ENCODE measurements around the gene RUFY3. TPM values are rescaled to one million over a fixed set of nuclear protein-coding genes. Genes with fewer than 3 reads are reported as not detected.
A peak's percentile ranks its signal among the peaks of the same experiment; 100 is the strongest.
"Not testable (repeated sequence)": the region's sequence is repeated elsewhere in the genome, so short reads cannot be mapped to it uniquely, and the experiment has no call there.

Gene RUFY3
- polyA plus RNA-seq, 3 donors: 102 to 205 (median 113) TPM

DNA sequence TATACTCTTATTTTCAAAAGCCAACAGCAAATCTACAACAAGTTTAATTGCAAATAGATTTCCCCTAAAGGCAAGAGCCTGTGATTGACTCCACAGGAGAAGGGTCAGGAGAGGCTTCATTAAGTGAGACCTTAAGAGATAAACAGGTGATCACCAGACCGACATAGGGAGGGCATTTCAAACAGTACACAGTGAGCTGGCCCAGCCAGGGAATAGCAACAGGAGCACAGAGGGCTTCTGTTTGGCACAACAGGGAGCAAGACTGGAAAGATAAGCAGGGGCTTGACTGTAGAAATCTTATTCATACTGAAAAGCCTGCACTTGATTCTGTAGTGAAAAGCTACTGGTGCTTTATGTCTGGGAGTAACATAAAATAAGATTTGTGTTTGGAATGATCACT is 3.9 kb downstream of the RUFY3 start:
- no peak for DNase-seq (ENCODE audit: extremely low read depth in 1 of 11, low read depth in 9 of 11, low spot score in 4 of 11)

DNA sequence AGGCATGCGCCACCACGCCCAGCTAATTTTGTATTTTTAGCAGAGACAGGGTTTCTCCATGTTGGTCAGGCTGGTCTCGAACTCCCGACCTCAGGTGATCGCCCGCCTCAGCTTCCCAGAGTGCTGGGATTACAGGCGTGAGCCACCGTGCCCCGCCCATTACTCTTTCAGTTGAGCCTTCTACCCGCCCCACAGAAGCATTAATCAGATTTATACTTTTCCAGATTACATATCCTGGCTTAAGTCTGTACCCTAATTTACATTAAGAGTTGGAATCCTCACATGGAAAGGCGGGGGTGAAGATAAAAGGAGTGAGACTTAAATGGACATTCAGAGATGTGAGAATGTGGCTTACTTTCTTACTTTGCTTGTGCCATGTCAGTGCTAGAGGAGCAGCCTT is 4.8 kb downstream of the RUFY3 start:
- DNase-seq (ENCODE audit: extremely low read depth in 1 of 11, low read depth in 9 of 11, low spot score in 4 of 11): not testable (repeated sequence)

DNA sequence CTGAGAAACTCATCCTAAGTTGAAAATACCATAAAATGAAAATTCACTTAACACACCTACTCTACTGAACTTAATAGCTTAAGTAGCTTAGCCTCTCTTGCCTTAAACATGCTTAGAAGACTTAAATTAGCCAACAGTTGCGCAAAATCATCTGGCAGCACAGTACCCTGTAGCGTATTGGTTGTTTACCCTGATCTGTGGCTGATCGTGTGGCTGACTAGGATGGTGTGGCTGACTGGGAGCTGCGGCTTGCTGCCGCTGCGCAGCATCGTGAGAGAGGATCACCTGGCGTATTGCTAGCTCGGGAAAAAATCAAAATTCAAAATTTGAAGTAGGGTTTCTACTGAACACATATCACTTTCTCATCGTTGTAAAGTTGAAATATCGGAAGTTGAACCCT is 6.3 kb downstream of the RUFY3 start:
- no peak for DNase-seq (ENCODE audit: extremely low read depth in 1 of 11, low read depth in 9 of 11, low spot score in 4 of 11)

DNA sequence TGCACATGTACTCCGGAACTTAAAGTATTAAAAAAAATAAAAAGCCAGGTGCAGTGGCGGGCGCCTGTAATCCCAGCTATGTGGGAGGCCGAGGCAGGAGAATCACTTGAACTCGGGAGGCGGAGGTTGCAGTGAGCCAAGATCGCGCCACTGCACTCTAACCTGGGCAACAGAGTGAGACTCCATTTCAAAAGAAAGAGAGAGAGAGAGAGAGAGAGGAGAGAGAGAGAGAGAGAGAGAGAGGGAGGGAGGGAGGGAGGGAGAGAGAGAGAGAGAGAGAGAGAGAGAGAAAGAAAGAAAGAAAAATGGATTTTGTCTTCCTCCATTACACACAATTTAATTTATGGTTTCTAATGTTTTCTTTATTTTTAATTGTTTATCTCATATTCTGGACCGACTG is 11.1 kb downstream of the RUFY3 start:
- DNase-seq (ENCODE audit: extremely low read depth in 1 of 11, low read depth in 9 of 11, low spot score in 4 of 11): not testable (repeated sequence)

DNA sequence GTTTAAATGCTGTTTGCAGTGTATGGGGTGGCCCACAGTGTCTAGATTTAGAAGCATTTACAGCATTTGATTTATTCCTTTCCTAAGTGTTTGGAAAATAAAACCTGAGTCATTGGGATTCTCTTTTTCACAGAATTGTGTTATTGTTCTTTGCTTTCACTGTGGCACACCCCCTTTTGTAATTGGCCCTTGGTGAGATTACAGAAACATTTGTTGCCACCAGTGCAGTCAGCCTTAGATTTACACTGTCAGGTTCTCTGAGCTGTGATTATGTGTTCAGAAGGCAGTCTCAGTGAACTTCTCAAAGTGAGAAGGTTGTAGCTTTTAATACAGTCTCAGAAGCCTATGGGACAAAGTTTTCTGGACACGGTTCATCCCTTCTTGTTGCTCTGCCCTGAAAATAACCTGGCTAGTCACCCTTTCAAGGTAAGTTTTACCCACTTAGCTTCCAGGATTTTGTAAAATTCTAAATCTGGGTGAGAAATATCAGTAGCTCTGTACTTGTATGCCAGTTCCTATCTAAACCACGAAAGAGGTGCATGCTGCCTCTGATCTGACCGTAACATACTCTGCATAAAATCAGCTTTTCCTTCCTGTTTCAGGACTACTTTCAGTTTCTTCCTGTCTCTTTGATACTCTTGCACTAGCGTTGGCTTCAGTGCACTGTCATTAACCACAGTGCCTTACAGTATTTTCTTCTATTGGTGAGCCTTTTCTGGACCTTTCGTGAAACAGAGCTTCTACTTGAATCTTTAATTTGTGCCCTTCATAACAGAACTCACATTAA is 12.6 kb downstream of the RUFY3 start:
- peak in 2 of 11 donors; percentile 29 to 30 for DNase-seq (ENCODE audit: extremely low read depth in 1 of 11, low read depth in 9 of 11, low spot score in 4 of 11)

DNA sequence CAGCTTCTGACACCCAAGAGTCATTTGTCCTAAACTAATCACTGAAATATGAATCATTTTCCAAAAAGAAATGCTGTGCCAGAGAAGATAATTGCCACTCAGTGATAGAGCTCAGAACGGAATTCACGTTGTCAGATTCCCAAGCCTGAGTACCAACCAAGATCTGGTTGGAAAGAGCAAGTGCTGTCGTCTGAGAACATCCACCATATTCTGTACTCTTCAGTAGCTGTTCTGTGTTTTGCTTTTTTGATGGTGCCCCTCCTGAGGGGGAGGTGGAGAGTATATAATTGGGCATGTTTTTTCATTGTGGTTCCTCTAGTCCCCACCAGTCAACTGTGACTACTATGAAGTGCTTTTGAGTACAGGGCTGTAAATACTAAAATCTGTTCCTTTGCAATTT is 13.2 kb downstream of the RUFY3 start:
- DNase-seq (ENCODE audit: extremely low read depth in 1 of 11, low read depth in 9 of 11, low spot score in 4 of 11): no peak

DNA sequence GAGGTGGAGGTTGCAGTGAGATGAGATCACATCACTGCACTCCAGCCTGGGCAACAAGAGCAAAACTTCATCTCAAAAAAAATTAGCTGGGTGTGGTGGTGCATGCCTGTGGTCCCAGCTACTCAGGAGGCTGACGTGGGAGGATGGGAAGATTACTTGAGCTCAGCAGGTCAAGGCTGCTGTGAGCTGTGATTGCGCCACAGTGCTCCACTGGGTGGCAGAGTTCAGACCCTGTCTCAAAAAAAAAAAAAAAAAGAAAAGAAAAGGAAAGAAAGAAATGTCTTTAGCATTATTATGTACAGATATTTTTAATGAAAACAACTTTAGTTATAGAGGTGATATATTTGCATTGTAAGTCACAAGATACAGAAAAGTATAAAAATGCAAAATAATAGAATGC is 14.2 kb downstream of the RUFY3 start:
- not testable (repeated sequence) for DNase-seq (ENCODE audit: extremely low read depth in 1 of 11, low read depth in 9 of 11, low spot score in 4 of 11)

DNA sequence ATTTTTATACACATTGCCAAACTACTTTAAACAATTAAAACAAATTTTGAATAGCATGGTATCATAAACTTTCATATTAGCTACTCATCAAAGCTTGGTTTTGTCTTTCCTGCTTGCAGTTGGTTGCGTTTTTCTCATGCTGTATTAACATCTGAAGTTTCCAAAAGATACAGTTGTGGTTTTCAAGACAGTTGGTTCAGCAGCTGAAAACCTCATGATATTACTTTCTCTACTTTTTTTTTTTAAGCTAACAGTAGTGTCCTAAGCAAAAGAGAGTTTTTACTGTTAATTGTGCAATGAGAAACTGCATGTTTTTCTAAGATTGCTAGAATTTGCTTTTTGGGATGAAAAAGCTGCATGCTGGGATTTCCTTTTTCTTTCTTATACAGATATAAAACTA is 15.2 kb downstream of the RUFY3 start:
- DNase-seq (ENCODE audit: extremely low read depth in 1 of 11, low read depth in 9 of 11, low spot score in 4 of 11): no peak

DNA sequence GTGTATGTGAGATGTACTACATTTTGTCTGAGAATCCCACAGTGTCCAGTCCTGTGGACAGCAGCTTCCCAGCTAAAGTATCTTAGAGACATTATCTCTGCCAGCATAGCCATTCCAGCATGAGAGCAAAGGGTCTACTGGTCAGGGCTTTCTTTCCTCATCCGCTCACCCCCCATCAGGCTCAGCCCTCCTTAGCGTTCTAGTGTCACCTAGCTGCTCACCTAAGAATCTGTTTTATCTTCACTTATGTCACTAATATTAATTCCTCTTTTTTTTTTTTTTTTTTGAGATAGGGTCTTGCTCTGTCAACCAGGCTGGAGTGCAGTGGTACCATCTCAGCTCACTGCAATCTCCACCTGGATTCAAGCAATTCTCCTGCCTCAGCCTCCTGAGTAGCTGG is 15.6 kb downstream of the RUFY3 start:
- DNase-seq (ENCODE audit: extremely low read depth in 1 of 11, low read depth in 9 of 11, low spot score in 4 of 11): no peak

DNA sequence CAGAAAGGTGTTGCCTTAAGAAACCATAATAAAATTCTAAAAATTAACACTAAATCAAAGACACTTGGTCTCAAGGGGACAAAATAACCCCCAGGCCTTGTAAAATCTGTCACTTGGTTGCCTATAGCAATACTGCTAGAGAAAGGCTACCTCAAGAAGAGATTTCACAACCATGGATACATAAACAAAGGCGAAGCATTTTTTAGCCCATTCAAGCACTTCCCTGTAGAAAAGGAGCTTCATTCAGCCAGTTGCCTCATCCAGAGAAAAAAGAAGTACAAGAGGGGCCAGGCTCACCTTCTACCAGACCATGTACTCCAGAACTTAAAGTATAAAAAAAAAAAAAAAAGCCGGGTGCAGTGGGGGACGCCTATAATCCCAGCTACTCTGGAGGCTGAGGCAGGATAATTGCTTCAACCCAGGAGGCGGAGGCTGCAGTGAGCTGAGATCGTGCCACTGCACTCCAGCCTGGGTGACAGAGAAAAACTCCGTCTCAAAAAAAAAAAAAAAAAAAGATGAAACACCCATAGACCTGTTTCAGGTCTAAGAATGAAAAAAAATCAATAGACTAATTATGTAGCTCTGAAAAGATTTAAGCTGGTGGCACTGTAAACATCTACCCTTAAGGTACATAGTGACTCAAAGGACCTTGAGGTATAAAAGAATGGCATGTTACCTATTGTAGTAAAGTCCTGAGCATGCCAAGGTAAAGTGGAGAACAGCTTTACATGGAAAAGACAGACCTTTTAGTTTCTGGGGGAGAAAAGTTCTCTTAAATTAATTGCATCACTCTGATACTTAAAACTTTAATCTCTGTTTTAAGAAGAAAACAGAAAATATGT is 18.0 kb downstream of the RUFY3 start:
- no peak for DNase-seq (ENCODE audit: extremely low read depth in 1 of 11, low read depth in 9 of 11, low spot score in 4 of 11)

DNA sequence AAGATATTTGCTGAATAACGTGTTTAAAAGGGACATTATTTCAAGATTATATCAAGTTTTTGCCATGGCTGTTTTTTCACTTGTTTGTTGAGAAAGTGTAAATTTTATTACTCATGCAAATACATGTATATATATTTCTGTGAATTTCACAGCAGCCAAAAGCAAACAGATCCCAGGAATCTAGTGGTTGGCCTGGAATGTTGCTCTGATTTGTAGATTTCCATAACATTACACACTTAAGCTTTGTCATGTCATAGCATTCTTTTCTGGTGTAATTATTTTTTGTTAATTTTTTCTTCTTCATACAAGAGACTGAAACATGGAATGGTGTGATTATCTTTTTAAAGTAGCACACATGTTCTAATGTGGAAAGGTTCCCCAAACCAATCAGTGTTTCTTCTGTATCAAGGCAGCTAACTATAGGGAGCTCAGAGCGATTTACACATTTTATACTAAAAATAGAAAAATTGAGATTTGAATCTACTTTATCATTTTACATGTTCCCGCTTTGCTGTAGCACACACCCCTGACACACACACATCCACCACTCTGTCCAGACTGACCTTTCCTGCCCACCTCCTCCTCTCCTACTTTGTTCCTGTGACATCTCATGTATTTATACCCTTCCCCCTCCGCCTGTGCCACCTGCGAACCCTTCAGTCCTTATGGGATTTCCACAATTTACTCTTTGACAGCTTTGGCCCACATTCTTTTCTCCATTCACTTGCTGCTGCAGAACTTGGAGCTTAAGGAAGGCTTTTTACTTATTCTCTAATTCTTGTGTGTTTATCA is 20.3 kb downstream of the RUFY3 start:
- no peak for DNase-seq (ENCODE audit: extremely low read depth in 1 of 11, low read depth in 9 of 11, low spot score in 4 of 11)

DNA sequence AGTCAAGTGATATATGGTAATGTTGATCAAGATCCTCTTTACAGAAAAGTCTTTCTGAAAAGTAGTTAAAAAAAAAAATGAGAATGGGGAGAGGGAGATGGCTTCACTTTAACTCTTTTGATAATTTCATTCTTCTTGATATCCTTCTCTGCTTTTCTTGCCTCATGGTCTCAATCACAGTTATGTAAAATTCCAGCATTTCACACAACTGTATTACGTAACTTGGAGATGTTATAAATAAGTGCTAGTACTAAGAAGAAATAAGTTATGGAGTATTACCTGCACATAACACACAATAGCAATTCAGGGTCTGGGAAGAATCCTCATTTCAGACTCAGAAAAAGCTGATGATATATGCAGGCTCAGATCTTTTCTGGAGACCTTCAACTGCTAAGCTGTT is 22.0 kb downstream of the RUFY3 start:
- no peak for DNase-seq (ENCODE audit: extremely low read depth in 1 of 11, low read depth in 9 of 11, low spot score in 4 of 11)

DNA sequence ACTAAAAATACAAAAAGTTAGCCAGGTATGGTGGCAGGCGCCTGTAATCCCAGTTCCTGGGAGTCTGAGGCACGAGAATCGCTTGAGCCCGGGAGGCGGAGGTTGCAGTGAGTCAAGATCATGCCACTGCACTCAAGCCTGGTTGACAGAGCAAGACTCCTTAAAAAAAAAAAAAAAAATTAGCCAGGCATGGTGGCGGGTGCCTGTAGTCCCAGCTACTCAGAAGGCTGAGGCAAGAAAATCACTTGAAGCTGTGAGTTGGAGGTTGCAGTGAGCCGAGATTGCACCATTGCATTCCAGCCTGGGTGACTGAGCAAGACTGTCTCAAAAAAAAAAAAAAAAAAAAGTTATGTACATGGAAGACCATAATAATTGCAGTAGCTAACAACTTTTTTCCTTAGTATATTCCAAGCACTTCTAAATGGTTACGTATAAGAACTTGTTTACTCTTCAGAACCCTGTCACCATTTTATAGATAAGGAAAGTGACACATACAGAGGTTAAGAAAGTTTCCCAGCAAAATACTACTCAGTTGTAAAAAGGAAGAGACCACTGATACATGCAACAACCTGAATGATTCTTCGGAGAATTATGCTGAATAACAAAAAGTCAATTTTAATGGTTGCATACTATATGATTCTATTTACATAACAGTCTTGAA is 24.5 kb downstream of the RUFY3 start:
- DNase-seq (ENCODE audit: extremely low read depth in 1 of 11, low read depth in 9 of 11, low spot score in 4 of 11): no peak

DNA sequence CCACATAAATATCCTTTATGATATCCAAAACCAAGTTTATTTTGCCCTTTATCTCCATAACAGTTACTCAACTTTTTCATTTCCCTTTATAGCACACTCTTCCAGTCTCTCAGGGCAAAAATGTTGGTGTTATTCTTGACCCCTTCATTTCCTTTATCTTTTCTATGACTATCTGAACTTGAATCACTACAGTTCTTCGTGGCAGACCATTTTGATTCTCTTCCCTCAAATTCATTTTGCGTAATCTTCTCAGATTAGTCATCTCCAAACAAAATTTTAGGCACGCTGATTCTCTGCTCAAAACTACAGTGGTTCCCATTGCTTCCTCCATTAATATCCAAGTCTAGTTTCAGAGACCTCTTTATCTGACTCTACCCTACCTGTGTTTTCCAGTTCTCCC is 26.1 kb downstream of the RUFY3 start:
- DNase-seq (ENCODE audit: extremely low read depth in 1 of 11, low read depth in 9 of 11, low spot score in 4 of 11): no peak

DNA sequence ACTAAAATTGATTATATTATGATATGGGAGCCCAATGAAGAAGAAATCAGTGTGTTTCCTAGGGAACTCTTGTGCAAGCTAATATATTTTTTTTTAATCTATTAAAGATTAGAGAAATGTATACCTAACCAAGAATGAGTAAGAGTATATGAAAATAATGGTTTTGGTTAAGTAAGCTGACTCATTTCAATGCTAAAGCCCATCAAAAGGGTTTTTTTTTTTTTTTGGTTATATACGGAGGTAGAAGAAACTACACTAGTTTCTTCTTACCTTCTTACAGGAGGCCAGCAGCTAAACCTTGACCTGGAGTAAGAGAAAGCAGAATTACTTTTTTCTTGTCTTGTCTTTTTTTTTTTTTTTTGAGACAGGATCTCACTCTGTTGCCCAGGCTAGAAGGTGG is 27.5 kb downstream of the RUFY3 start:
- DNase-seq (ENCODE audit: extremely low read depth in 1 of 11, low read depth in 9 of 11, low spot score in 4 of 11): no peak

DNA sequence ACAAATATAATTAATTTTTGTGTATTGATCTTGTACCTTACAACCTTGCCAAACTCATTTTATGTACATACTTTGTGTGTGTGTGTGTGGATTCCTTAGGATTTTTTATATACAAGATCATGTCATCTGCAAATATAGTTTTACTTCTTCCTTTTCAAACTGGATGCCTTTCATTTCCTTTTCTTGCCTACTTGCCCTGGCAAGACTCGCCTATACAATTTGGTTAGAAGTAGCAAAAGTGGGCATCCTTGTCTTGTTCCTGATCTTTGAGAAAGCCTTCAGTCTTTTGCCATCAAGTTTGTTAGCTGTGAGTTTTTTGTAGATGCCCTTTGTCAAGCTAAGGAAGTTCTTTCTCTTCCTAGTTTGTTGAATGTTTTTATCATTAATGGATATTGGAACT is 30.5 kb downstream of the RUFY3 start:
- DNase-seq (ENCODE audit: extremely low read depth in 1 of 11, low read depth in 9 of 11, low spot score in 4 of 11): no peak

DNA sequence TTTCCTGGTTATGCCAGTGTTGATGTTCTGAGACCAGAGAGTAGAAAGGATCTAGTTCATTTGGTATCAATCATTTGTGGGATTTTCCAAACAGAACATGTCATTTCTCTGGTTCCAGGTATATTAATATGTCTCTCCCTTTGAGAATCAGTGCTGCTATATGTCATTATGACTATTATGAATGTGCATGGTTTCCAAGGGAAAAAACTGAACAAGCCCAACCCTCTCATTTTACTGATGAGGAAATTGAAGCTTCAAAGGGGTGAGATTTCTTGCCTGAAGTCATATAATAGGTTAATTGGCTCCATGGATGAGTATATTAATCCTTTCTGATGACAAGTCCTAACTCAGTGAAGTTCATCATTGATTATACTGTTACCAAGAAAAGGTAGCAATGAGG is 31.9 kb downstream of the RUFY3 start:
- DNase-seq (ENCODE audit: extremely low read depth in 1 of 11, low read depth in 9 of 11, low spot score in 4 of 11): no peak

DNA sequence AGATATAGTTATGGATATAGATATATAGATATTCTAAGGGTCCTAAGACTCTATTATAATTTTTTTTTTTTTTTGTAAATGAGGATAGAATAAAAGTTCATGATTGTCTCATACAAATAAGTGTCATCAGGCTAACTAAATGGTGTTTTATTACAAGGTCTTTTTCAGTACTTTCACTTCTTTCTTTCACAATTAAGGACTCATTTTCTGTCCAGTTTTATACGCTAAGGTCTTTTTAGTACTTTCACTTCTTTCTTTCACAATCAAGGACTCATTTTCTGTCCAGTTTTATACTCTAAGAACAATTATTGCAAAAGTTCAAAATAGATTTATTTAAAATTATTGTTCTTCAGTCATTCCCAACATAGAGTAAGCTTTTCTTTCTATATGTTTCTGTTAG is 32.7 kb downstream of the RUFY3 start:
- DNase-seq (ENCODE audit: extremely low read depth in 1 of 11, low read depth in 9 of 11, low spot score in 4 of 11): no peak

DNA sequence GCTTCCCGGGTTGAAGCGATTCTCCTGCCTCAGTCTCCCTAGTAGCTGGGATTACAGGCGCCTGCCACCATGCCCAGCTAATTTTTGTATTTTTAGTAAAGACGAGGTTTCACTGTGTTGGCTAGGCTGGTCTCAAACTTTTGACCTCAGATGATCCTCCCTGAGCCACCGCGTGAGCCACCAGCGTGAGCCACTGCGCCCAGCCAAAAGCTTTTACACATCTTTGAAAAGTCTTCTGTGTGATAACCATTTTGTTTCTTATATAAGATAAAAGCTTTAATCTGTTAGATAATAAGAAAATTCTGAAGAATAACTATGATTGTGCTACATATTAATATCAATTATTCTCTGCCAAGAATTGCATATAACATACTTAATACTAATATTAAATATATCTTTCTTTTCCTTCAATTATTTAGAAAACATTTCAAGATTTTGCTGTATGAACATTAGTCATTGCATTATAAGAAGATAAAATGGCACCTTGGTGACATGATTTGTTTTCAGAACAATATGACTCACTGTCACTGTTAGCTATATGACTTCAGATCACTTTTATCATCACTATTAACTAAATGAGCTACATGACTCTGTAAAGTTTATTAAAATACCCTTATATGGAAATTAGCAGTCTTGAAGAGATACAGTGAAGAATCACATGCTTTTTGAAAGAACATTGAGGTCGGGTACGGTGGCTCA is 33.4 kb downstream of the RUFY3 start:
- no peak for DNase-seq (ENCODE audit: extremely low read depth in 1 of 11, low read depth in 9 of 11, low spot score in 4 of 11)

Measured in renal cortex interstitium (tissue), 11 donors.